A673 (cell line): Measurements from ENCODE around the gene C4orf50.

Source experiments
- CTCF ChIP-seq: fragments of 300-800, 200-600 bp; sonication (generic); conservative IDR thresholded peaks from 2 replicates; pipeline ENCODE4 v1.5.1; 2017; ENCODE audit warnings: low read depth, mild to moderate bottlenecking, antibody characterized with exemption, low read length, moderate library complexity, mixed read lengths
- EZH2 ChIP-seq: fragments of 200-600 bp; sonication (generic); IDR thresholded peaks from 2 replicates; pipeline ENCODE4 v1.6.1; 2017; ENCODE audit warnings: borderline replicate concordance, low read depth, mild to moderate bottlenecking, mixed read lengths, antibody characterized with exemption, low read length; ENCODE audit not compliant: poor library complexity, severe bottlenecking

- TF ChIP-seq CTCF = no peak
- no peak for TF ChIP-seq EZH2
Measured at GRCh38 chr4:6002492-6002833, 15.8 kb downstream of the C4orf50 start.
